ENCODE measurements around the gene SETBP1. TPM values are rescaled to one million over a fixed set of nuclear protein-coding genes. Genes with fewer than 3 reads are reported as not detected.

Gene SETBP1
- total RNA-seq, 1 donor from 2014 or later = 1.5 TPM

DNA sequence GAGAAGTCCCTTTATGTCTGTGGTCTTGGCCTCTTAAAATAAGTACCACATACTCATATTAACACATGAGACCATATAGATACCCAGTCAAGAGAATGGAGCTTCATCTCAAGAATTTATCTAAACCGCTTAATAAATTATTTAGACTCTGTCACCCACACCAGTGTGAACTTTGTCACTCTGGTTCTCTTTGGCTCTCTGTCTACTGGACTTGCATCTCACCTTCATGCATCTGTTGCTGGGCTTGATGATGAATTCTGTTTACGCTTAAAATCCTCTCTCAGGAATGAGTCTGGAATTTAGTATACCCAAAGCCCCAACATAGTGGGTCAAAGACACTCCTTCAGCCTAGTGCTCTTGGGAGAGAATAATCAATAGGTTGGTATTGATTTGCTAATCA, 73.9 kb downstream of the SETBP1 start:
- DNase-seq (ENCODE audit: extremely low read depth, low read depth, low spot score) = no peak

DNA sequence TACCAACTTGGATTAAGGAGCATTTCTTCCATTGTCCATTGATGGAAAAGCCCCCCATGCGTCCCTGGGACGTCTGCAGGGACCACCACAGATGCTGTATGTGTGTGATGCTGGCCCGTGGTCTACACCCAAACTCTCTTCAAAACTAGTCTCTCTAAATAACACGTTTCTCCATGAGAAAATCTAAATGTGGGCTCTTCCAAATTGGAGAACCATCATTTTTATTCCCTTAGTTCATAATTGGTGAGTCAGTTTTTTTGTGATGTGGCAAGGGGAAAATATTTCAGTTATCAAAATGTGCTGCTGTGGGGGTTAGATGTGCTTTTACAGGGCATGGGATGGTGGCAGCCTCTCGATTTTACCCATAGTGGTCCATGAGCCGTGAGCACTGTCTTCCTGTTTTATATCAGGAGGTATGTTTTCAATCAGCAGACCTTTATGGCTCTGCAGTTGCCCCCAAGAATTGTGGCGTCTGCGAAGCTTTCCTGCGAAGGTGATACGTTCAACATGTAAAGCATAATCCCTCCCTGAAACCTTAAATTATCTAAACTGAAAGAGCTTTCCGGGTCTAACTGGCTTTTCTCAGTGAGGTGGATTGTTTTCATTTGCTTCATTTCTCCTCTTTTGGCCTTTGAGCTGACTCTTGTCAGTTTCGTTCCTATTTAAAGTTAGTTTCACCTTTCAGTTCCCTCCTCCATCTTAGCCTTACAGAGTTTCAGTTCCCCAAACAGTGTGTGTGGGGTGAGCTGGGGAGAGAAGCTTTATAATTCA, 78.4 kb downstream of the SETBP1 start:
- DNase-seq (ENCODE audit: extremely low read depth, low read depth, low spot score) = no peak

DNA sequence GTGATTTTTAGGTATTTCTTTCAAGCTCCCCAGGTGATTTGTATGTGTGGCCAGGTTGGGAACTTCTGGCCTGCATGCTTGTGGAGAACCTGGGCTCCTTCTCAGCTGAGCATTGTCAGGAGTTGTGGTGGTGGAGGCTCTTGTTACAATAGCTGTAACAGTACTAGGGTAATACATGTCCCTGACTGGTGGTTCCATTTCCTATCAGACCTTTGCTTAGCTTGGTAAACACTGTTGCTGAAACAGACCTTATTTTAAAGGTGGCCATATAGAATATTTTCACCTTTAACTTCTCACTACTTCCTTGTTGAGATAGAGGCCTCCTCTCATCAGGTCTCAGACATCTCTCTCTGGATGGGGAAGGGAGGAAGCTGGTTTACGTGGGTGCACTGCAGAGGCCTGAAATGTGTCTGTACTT, 79.2 kb downstream of the SETBP1 start:
- no peak for DNase-seq (ENCODE audit: extremely low read depth, low read depth, low spot score)

DNA sequence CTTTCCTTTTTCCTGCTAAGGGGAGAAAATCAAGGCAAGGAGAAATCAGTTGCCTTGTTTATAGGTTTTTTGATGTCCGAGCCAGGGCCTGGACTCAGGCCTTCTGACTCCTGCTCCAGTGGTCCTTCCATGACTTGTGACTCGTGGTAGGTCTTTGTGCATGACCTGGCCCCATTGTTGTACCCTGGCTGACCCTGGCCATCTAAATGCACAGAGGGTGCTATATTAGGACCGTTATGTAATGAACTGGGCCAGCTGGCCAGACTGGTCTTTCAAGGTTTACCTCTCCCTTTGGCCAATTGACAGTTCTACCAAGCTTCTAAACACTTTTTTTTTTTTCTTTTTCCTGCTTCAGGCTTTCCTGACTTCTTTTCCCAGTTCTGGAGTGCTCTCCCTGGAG, 81.1 kb downstream of the SETBP1 start:
- DNase-seq (ENCODE audit: extremely low read depth, low read depth, low spot score) = no peak

DNA sequence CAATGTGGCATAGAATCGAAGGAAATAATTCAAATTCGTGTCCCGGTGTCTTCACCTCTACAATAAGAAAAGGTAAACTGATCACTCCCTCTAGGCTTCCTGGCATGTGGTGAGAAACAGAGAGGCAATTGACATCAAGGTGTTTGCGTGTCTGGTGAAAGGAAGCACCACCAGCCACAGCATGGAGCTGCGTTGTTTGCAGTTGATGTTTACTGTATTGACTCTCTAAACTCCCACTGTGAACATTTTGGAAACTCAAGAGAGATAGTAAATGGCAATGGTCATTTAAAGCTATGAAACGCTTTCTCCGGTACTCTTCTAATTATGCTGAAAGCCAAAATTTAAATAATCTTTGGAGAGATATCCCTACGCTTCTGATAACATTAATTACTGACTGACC, 82.6 kb downstream of the SETBP1 start:
- no peak for DNase-seq (ENCODE audit: extremely low read depth, low read depth, low spot score)

DNA sequence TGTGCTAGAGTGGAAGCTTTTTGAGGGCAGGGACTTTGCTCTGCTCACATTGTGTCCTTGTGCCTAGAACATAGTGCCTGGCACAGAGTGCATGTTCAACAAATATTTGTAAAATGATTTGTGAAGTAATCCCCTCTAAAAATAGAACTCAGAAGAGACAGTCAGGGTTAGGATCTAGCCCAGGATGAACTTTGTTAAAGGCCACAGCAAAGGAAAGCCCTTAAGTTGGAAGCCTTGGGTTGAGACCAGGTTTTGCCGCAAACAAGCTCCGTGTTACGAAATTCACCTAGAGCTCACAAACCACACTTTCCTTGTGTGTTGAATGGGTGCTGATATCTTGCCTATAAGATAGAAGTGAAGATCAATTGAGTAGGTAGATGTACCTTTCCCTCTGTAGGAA, 84.2 kb downstream of the SETBP1 start:
- no peak for DNase-seq (ENCODE audit: extremely low read depth, low read depth, low spot score)

DNA sequence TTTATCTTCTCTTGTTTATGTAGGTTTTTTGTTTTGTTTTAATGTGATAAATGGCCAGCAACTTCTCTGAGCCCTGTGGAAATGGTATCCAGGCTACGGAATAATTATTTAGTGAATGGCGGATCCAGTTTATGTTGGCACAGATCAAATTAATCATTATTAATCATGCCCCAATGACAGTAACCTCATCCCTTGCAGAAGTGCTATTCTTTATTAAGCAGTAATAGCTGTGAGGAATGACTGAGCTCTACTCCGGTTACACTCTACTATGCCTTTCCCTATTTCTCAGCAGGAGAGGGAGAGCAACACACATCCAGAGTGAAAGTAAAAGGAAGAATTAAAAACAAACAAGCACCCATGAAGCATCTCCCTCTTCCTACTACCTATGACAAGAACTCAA, 84.8 kb downstream of the SETBP1 start:
- no peak for DNase-seq (ENCODE audit: extremely low read depth, low read depth, low spot score)

DNA sequence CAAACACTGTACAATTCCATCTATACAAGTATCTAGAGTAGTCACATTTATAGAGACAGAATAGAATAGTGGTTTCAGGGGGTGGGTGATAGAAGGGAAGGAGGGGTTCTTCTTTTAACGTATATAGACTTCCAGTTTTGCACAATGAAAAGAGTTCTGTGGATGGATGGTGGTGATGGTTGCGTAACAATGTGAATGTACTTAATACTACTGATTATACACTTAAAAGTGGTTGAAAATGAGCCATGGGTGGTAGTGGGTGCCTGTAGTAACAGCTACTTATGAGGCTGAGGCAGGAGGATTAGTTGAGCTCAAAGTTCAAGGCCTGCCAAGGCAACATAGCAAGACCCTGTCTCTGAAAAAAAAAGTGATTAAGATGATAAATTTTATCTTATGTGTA, 85.8 kb downstream of the SETBP1 start:
- no peak for DNase-seq (ENCODE audit: extremely low read depth, low read depth, low spot score)

DNA sequence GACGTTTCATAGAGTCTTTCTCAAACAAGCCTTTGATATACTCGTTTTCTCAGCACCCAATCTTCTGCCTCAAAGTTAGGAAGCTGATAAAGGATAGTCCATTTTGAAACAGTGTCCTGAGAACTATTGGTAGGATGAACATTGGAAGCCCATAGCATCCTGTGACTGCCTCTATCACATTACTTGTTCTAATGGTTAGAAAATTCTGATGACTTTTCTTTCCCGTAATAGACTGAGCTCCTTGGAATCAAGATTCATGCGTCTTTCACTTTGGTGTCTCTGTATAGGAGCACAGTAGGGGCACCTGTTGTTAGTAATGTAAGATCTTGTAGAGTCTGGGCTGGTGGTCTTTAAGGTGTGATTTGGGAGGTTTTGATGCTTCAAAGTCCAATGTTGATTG, 87.1 kb downstream of the SETBP1 start:
- no peak for DNase-seq (ENCODE audit: extremely low read depth, low read depth, low spot score)

DNA sequence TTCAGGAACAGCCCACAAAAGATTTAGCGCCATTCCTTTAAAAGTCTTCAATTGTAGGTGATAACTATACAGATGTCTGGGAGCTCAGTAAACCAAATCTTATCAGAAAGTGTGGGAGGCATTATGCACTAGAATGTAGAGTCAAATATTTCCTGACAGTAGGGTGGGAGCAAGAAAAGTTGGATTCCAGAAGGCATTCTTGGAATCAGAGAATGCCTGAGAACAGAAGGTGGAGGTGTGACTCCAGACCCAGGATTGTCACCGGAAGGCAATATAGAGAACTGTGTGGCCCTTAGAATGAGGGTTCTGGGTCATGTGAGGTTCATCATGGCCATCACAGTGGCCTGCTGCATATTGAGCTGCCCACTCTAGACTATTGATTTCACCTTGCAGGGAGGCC, 90.0 kb downstream of the SETBP1 start:
- DNase-seq (ENCODE audit: extremely low read depth, low read depth, low spot score) = no peak

DNA sequence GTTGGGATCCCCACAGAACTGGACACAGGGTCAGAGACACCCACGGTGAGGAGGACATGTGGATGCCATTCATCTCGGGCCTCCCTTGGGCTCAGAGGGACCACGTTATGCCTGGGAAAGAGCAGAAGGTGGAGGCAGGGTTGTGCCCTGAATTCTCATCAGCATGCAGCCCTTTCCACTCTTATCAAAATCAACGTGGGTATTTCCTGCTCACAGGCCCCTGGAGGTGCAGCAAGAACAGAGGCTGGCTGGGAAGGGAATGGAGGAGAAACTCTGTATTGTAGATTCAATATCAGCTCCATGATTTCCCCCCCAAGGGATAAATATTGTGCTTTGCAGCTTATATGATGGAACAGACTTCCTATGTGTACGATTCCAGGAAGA, 90.9 kb downstream of the SETBP1 start:
- no peak for DNase-seq (ENCODE audit: extremely low read depth, low read depth, low spot score)

DNA sequence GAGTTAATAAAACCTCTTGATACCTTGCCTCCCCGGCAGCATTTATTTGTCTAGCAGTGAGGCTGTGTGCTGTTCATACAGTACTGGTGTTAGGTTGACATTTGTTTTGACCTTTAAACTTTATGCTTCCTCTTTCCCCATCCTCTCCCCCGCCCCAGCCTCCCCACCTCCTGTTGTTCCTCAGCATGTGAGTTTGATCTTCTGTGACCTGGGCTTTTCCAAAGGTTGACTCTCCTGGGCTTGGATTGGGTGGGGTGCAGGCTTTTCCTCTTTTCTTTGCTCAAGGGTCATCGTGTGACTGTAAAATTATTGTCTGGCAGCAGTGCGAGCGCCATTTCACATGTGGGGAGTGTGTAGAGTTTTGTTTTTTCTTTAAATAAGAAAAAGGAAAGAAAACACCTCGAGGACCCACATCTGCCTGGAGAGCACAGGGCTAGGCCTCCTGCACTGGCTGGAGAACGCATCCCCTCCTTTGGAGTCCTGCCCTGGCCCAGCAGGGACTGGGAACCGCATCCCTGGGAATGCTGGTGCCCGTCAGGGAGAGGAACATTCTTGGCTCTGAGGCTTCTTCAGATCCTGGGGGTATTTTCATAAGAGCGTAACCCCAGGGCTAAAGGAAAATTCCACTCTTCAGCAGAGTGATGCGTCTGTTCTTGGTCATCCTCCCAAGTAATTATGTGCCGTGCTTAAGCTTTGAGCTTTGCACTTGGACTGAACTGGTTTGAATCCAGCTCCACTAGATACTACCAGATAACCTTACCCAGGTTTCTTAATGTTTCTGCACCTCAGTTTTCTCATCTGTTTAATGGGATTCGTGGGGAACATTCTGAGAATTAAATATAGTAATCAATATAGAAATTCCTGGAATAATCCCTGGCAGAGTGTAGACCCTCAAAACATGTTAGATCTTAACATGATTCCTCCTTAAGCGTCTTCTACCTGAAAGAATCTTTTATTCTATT, 91.5 kb downstream of the SETBP1 start:
- DNase-seq (ENCODE audit: extremely low read depth, low read depth, low spot score) = no peak

DNA sequence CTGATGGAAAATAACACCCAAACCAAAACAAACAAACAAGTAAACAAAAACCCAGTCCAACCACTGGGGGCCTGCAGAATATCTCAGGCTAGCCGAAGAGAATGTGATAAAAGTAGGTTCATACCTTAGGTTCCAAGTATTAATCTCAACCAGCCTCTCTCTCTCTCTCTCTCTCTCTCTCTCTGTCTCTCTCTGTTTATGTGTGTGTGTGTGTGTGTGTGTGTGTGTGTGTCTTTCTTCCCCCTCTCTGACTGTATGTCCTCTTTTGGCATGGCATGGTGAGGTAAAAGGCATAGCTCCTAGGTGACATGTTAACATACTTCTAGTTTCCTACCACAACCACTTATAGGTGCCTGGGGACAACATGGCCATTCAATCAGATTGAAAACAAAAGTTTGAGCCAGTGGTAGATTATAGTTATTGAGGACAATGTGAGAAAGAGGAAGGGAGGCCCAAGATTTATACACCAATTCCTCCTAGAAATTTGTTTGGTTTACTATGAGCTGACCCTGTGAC, 93.0 kb downstream of the SETBP1 start:
- no peak for DNase-seq (ENCODE audit: extremely low read depth, low read depth, low spot score)

DNA sequence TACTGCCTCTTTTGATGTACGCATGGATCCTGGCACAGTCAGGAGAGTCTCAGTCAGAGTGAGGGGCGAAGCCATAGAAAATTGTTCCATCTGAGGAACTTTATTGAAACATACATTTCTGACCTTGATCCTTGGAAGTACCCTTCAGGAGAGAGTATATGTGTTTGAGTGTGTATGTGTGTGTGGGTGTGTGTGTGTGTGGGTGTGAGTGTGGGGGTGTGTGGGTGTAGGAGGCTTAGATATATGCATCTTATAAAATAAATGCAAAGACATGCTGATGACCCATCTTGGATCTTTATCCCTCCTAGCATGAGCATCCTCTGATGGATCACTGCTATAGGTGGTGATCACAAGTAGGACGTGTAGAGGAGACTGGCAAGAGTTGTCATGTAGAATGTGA, 93.5 kb downstream of the SETBP1 start:
- DNase-seq (ENCODE audit: extremely low read depth, low read depth, low spot score) = no peak

DNA sequence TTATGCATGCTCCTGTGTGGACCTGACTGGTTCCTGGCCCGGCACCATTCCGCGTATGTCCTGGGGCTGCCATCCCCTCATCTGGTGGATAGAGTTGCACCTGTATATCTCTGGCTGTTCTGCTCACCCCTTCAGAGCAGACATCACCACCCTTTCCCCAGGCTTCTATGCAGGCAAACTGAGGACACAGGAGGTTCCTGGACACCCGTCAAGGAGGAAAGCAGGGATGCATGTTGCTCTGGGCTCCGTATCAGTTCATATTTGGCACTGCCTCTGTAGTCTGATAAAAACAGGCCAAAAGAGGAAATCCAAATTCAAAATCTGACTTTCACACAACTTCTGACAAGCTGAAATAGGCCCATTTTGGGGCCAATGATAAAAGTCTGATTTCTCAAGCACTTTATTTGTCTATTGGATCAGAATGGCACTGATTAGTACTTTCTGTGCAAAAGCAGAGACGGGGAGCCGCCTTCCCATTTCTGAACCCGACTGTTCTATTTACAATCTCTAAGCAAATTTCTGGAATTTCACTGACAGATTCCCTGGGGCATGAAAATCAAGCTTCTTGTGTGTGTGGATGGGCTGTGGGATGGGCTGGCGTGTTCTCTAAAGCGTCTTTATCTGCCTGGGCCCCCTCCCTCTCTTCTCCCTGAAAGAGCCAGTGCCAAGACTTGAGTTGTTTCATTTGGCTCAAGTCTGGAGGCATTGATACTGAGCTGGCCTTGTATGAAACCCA, 96.9 kb downstream of the SETBP1 start:
- DNase-seq (ENCODE audit: extremely low read depth, low read depth, low spot score) = no peak

DNA sequence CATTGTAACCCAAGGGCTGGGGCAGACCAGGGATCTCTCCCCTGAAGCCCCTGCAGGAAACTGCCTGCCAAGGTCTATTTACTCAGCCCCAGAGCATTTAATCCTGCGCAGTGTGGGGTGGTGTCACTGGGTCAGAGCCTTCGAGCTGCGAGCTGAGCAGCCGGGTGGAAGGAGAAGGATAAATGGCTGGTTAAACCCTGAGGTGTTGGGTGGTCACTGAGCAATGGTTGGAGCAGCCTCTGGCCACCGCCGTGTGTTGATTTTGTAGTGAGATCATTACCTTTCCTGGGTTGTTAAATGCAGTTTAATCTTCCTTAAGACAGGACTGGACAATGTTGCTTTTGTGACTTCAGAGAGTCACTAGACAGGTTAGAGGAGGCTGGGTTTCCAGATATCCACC, 98.1 kb downstream of the SETBP1 start:
- no peak for DNase-seq (ENCODE audit: extremely low read depth, low read depth, low spot score)

DNA sequence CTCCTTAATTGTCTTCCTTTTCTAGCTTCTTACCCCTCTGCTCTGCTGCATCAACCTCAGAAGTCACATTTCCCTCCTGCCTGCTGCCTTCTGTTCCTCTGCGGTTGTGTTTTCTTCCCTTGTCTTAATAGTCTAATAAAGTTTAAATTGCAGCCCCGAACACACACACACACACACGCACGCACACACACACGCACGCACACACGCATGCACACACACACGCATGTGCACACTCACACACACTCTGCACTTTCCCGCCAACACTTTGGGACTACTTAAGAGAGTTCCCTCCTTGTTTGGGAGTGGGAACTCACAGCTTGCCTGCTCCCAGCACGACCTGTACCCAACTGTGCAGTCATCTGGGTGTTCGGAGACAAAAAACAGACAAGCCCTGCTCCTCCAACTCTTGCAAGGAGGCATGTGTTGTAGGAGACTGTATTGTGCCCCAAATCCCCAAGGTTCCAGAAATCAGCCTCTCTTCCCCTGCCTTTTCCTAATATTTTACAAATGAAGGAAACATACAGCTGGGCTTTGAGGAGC, 99.1 kb downstream of the SETBP1 start:
- no peak for DNase-seq (ENCODE audit: extremely low read depth, low read depth, low spot score)

DNA sequence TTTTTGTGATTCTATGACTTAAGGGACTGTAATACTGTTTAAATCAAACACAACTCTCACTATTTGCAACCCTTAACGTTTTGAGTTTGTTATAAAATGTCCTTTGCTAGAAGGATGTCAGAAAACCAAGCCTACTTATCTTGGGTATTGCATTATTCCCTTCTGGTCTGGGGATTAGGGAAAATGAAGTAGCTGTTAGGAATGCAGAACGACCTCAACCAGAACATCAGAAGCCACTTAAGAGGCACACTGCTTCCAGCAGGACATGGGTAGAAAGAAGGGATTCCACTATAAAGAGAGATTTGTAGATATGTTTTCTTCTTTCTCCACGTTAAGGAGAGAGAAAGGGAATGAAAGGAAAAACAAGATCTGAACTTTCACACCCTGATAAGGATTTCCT, 101.2 kb downstream of the SETBP1 start:
- DNase-seq (ENCODE audit: extremely low read depth, low read depth, low spot score) = no peak

DNA sequence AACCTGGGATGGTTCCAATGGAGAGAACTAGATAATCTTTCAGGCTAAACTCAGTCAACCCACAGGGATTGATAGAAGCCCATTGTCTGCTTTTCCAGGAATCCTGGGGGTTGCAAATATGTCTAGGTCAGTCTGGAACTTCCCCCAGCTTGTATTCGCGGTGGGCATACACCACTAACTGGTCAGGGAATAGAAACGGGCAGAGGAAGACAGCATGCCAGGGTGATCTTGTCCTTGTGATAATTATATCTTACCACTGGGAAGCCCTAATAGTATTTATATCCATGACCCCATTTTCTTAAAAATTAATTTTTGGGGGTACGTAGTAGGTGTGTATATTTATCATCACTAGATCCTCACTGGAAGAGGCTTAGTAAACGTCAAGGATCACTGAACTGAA, 101.9 kb downstream of the SETBP1 start:
- no peak for DNase-seq (ENCODE audit: extremely low read depth, low read depth, low spot score)

DNA sequence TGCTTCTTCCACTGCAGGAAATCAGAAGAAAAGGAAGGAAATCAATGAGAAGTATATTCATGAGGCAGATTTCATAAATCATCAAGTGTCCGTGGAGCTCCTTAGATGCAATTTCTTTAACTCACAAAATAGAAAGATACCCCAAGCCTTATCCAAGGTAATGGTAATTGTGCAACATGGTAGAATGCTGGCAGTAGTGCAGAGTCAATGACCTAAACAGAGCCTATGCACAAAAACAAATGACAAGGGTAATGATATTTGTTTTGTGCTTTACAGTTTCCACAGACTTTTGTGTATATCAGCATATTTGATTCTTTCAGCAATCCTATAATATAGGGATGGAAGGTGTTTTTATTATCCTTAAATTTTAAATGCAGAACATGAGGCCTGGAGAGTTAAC, 102.7 kb downstream of the SETBP1 start:
- DNase-seq (ENCODE audit: extremely low read depth, low read depth, low spot score) = no peak

DNA sequence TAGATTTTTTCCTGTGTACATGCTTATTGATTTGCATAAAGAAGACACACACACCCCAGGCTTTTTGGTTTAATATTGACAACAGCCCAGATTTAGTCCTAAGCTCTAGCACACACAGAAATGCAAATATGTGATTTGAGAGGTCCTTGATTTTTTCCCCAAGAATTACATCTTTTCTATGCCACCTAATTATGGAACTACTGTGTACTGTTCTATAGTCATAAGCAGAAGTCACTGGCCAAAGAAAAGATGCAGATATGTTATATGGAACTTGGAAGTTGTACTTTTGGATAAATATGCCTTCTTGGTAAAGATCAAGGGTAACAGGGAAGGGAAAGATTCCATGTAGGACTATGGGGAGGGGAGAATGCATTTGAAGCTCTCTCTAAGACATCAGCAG, 105.6 kb downstream of the SETBP1 start:
- DNase-seq (ENCODE audit: extremely low read depth, low read depth, low spot score) = no peak

Measured in glomerular endothelial cell (primary cell).